CD14-positive monocyte (primary cell): ENCODE results near the gene CHCHD6. TPM values are rescaled to one million over a fixed set of nuclear protein-coding genes. Genes with fewer than 3 reads are reported as not detected.
A peak's percentile ranks its signal among the peaks of the same experiment; 100 is the strongest.

Source experiments
- DNase-seq, 3 donors: peaks; one replicate each; pipeline ENCODE4 v3.0.0-alpha.2; 2011 to 2022
- H2AFZ ChIP-seq: 2 replicates; pipeline ENCODE4 v1.6.0; 2012; ENCODE audit warnings: mild to moderate bottlenecking, low read depth, low read length, inconsistent platforms; ENCODE audit not compliant: insufficient read depth, poor library complexity, severe bottlenecking
- H3K27ac ChIP-seq, 2 donors: 1 replicate in 1 of 2; 2 replicates in 1 of 2; pipeline ENCODE4 v1.5.1; 2012 to 2013; ENCODE audit warnings: low read length in 2 of 2, control low read depth in 1 of 2, inconsistent platforms in 1 of 2, low read depth in 1 of 2, mild to moderate bottlenecking in 1 of 2
- H3K27me3 ChIP-seq, 2 donors: one replicate each; pipeline versions ENCODE4 v1.6.0 to v1.6.1; 2011 to 2013; ENCODE audit warnings: low read length in 2 of 2; ENCODE audit not compliant: control insufficient read depth in 2 of 2, insufficient read depth in 2 of 2
- H3K36me3 ChIP-seq, 2 donors: replicated peaks in 1 of 2; 1 replicate in 1 of 2; 2 replicates in 1 of 2; pipeline versions ENCODE4 v1.5.1 to v1.6.1; 2012 to 2013; ENCODE audit warnings: low read length in 2 of 2, control low read depth in 1 of 2, inconsistent platforms in 1 of 2, mild to moderate bottlenecking in 1 of 2; ENCODE audit not compliant: insufficient read depth in 2 of 2, control insufficient read depth in 1 of 2
- H3K4me1 ChIP-seq, 2 donors: 1 replicate in 1 of 2; 2 replicates in 1 of 2; pipeline versions ENCODE4 v1.5.1 to v1.6.1; 2012 to 2013; ENCODE audit warnings: low read length in 2 of 2, control low read depth in 1 of 2, inconsistent platforms in 1 of 2, mild to moderate bottlenecking in 1 of 2, moderate library complexity in 1 of 2; ENCODE audit not compliant: insufficient read depth in 2 of 2, control insufficient read depth in 1 of 2
- H3K4me2 ChIP-seq: replicated peaks from 2 replicates; pipeline ENCODE3; 2012; ENCODE audit warnings: low read length, moderate library complexity, mild to moderate bottlenecking; ENCODE audit not compliant: poor library complexity, severe bottlenecking; ENCODE audit errors: extremely low read depth
- H3K4me3 ChIP-seq, 3 experiments: fragments of 200-600 bp in 1 of 3; sonication (generic) in 1 of 3; replicated peaks in 1 of 3; 1 replicate in 2 of 3; 2 replicates in 1 of 3; pipeline ENCODE4 v1.5.1; 2011 to 2013; ENCODE audit warnings: low read length in 3 of 3, mild to moderate bottlenecking in 3 of 3, control low read depth in 2 of 3, low read depth in 2 of 3, inconsistent platforms in 1 of 3, moderate library complexity in 1 of 3
- H3K79me2 ChIP-seq: 2 replicates; pipeline ENCODE4 v1.6.0; 2012; ENCODE audit warnings: mild to moderate bottlenecking, control low read depth, inconsistent platforms, low read length, moderate library complexity; ENCODE audit not compliant: insufficient read depth
- H3K9ac ChIP-seq: 2 replicates; pipeline ENCODE4 v1.6.0; 2017; ENCODE audit warnings: low read length, mild to moderate bottlenecking; ENCODE audit not compliant: insufficient read depth, poor library complexity, severe bottlenecking
- H3K9me3 ChIP-seq, 2 donors: replicated peaks in 1 of 2; 1 replicate in 1 of 2; 2 replicates in 1 of 2; pipeline versions ENCODE4 v1.5.1 to v1.6.1; 2012 to 2013; ENCODE audit warnings: low read length in 2 of 2, control low read depth in 1 of 2; ENCODE audit not compliant: control insufficient read depth in 1 of 2, insufficient read depth in 1 of 2
- H4K20me1 ChIP-seq: 2 replicates; pipeline ENCODE4 v1.6.0; 2012; ENCODE audit warnings: mild to moderate bottlenecking, low read length, control low read depth, moderate library complexity; ENCODE audit not compliant: insufficient read depth
- H3K27ac Mint-ChIP-seq, 7 donors: one replicate each; pipeline ENCODE4 v1.8.0; 2020; ENCODE audit warnings: mild to moderate bottlenecking in 7 of 7, mixed read lengths in 7 of 7, moderate library complexity in 6 of 7, inconsistent platforms in 2 of 7
- H3K27me3 Mint-ChIP-seq, 3 donors: one replicate each; pipeline ENCODE4 v1.8.0; 2021 to 2022; ENCODE audit warnings: low read depth in 3 of 3, mild to moderate bottlenecking in 3 of 3, mixed read lengths in 3 of 3, moderate library complexity in 3 of 3, inconsistent platforms in 1 of 3
- H3K36me3 Mint-ChIP-seq, 2 donors: one replicate each; pipeline ENCODE4 v1.8.0; 2020; ENCODE audit warnings: mixed read lengths in 2 of 2, inconsistent platforms in 1 of 2, mild to moderate bottlenecking in 1 of 2
- H3K4me1 Mint-ChIP-seq: one replicate; pipeline ENCODE4 v1.8.0; 2020; ENCODE audit warnings: mild to moderate bottlenecking, mixed read lengths
- H3K4me3 Mint-ChIP-seq, 2 donors: one replicate each; pipeline ENCODE4 v1.8.0; 2020; ENCODE audit warnings: mild to moderate bottlenecking in 2 of 2, mixed read lengths in 2 of 2, moderate library complexity in 1 of 2
- H3K9me3 Mint-ChIP-seq, 7 donors: one replicate each; pipeline ENCODE4 v1.8.0; 2020 to 2022; ENCODE audit warnings: mixed read lengths in 7 of 7, mild to moderate bottlenecking in 6 of 7, moderate library complexity in 6 of 7, inconsistent platforms in 2 of 7
- CTCF ChIP-seq: fragments of 200-600 bp; IDR thresholded peaks from one replicate; pipeline ENCODE4 v1.8.0; 2022; ENCODE audit warnings: antibody characterized with exemption, mild to moderate bottlenecking
- WGBS: methylation state at CpG from one replicate; pipeline ENCODE4 v1.1.5; 2013; ENCODE audit warnings: missing lambda C conversion rate; ENCODE audit not compliant: insufficient coverage; 5-methylcytosine and 5-hydroxymethylcytosine counted together
- intact Hi-C, 2 donors: fragments of 100-400 bp; cut with micrococcal nuclease; formaldehyde crosslinking; loops; one replicate each; pipeline versions ENCODE4 v1.15.0 to v1.15.1; 2023
- polyA plus RNA-seq, 3 donors: library from polyadenylated mRNA; depleted of rRNA in 1 of 3; unstranded in 2 of 3; stranded (reverse) in 1 of 3; fragments of 300-500 nt in 2 of 3; fragments of >200 nt in 1 of 3; fragmentation: Illumina TruSeq in 2 of 3; gene quantifications; 1 replicate in 2 of 3; 2 replicates in 1 of 3; pipeline ENCODE4 v1.2.3, GENCODE V29; 2012 to 2021

Gene CHCHD6
- polyA plus RNA-seq, 3 donors, result 1.1 to 1.8 (median 1.8) TPM

DNA sequence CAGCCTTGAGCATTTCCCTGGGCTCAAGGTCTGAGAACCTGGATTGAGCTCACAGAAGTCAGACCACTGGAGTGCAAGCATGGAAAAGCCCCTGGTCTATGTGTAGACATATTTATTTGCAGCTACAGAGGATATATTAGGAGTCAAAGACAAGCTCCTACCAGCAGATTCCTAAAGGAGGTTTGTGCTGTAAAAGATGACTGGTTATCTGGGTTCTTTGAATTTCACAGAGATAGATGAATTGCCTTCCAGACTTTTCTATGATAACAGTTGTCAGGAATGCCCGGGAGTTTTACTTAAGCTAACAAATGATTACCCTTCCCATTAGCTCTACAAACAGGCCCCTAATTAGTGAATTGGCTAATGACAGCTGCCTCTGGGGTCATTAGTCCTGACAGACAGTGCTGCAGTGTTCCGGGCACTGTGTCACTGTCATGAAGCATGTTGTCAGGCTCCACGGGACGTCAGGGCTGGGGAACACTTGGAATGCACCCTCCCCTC, 230.0 kb downstream of the CHCHD6 start:
- no peak overlapping the region for H2AFZ ChIP-seq
- no peaks in the 10 kb centered on the region for H3K79me2 ChIP-seq
- no peaks in the 10 kb centered on the region for H3K9me3 ChIP-seq
- Mint-ChIP-seq H3K27ac (no peak overlapping the region), H3K9me3 (peaks cover 0 to 5% (median 0%) of the 10 kb centered on the region in 7 donors), H3K36me3 (peaks cover 0 to 6% of the 10 kb centered on the region in 2 donors), H3K4me1 (peaks cover 10% of the 10 kb centered on the region), H3K4me3 (peak overlapping the region in 1 of 2 donors; percentile 64), H3K27me3 (peaks cover 57 to 98% (median 87%) of the 10 kb centered on the region in 3 donors)
- no peak for DNase-seq
- no peak overlapping the region for H3K9ac ChIP-seq
- no peak overlapping the region for H3K4me3 ChIP-seq
- H3K4me2 ChIP-seq, result no peak overlapping the region
- WGBS, result 100% methylated on average over 1 of the region's 4 CpGs
- H3K36me3 ChIP-seq, result no peaks in the 10 kb centered on the region
- H4K20me1 ChIP-seq, result no peaks in the 10 kb centered on the region
- H3K4me1 ChIP-seq, result peaks cover 7 to 10% of the 10 kb centered on the region in 2 donors
- no peak overlapping the region for H3K27ac ChIP-seq
- no peak for TF ChIP-seq CTCF
- intact Hi-C loops, result no loop called here
- peaks cover 71 to 90% of the 10 kb centered on the region in 2 donors for H3K27me3 ChIP-seq

- Mint-ChIP-seq H3K27me3 (peaks cover 55 to 97% (median 84%) of the 10 kb centered on the region in 3 donors), H3K27ac (no peak overlapping the region), H3K4me3 (peak overlapping the region in 1 of 2 donors; percentile 37), H3K4me1 (peaks cover 10% of the 10 kb centered on the region), H3K9me3 (peaks cover 0 to 5% (median 0%) of the 10 kb centered on the region in 7 donors), H3K36me3 (no peaks in the 10 kb centered on the region)
- H3K27me3 ChIP-seq, result peaks cover 71 to 86% of the 10 kb centered on the region in 2 donors
- no peak for TF ChIP-seq CTCF
- no peaks in the 10 kb centered on the region for H3K36me3 ChIP-seq
- intact Hi-C loops, result no loop called here
- H3K4me3 ChIP-seq, result no peak overlapping the region
- no peak overlapping the region for H3K27ac ChIP-seq
- H3K79me2 ChIP-seq, result no peaks in the 10 kb centered on the region
- no peak overlapping the region for H2AFZ ChIP-seq
- WGBS, result 91% methylated on average over 6 of the region's 8 CpGs
- DNase-seq, result no peak
- H3K9ac ChIP-seq, result no peak overlapping the region
- no peak overlapping the region for H3K4me2 ChIP-seq
- H3K9me3 ChIP-seq, result no peaks in the 10 kb centered on the region
- H3K4me1 ChIP-seq, result peaks cover 7 to 10% of the 10 kb centered on the region in 2 donors
- H4K20me1 ChIP-seq, result no peaks in the 10 kb centered on the region
Measured at GRCh38 chr3:126934991-126935390, 231.0 kb downstream of the CHCHD6 start.
